Raji (cell line): Measurements from ENCODE around the gene ACER1.

Experiments used
- POLR2A ChIP-seq: IDR thresholded peaks from 2 replicates; pipeline ENCODE4 v1.6.1; 2011; ENCODE audit warnings: low read depth, low read length, control low read depth; ENCODE audit not compliant: insufficient read depth

Gene ACER1

DNA sequence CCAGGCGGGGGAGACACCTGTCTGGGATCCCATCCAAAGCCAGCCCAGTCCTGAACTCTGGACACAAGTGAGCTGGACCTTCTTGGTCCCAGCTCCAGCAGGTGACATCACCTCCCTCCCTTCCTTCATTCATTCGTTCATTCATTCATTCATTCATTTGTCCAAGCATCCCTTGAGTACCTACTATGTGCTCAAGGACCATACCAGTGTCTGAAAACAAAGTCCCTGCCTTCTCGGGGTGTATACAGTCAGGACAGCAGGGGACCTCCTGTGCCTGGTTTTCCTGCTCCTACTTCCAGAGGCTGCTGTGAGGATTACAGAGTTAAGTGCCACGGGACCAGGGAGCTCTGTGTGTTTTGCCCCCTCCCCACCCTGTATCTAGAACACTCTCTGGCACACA, 14.0 kb downstream of the ACER1 start:
- no peak for TF ChIP-seq POLR2A

DNA sequence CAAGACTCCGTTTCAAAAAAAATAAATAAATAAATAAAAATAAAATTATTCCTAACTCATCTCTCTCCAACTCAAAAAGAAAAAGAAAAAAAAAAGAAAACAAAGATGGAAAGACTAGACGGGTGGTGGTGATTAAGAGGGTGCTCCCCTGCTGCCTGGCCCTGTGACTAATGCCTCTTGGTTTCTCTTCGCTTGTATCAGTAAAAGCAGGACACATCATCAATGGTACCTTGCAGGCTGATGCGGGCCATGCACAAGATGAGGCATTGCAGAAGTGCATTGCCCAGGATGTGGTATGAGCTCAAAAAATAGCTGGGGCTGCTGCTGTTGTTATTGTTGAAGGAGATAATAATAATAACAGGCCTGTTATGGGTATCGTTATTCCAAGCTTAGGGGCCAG, 14.6 kb downstream of the ACER1 start:
- no peak for TF ChIP-seq POLR2A

DNA sequence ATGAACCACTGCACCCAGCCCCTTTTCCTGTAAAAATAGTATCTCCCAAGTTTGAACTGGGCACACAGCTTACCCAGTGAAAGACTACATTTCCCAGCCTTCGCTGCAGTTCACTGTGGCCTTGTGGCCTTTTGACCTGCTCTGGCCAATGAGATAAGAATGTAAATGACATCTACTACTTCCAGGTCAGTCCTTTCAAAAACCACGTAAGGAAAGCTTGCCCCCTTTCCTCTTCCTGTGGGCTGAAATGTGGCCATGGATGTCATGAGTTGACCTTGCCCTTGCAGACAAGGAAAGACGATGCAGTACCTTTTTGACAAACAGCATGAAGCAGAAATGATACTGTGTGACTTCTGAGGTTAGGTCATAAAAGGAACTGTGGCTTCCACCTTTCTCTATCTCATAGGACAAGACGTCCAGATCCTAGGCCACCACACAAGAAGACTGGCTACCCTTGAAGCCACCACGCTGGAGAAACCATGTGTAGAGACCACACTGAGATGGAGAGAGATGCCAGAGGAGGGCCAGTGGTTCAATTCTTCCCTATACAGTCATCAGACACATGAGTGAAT, 19.9 kb downstream of the ACER1 start:
- TF ChIP-seq POLR2A = no peak

DNA sequence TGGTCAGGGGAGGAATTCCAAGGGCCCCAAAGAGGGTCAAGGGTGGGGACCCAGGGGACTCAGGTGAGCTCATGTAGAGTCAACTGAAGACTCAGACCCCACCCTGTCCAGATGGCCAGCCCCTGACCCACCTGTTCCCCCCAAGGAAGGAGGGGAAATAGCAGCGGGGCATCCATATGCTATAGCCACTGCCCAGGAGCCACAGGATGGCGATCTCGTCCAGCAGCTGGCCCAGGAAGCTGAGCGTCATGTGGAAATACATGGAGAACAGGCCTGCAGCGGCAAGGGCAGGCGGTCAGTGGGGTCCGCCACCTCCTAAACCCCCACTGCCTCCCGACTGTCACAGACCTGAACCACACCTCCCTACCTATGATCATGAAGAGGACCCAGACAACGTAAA, 21.4 kb downstream of the ACER1 start:
- TF ChIP-seq POLR2A = no peak

DNA sequence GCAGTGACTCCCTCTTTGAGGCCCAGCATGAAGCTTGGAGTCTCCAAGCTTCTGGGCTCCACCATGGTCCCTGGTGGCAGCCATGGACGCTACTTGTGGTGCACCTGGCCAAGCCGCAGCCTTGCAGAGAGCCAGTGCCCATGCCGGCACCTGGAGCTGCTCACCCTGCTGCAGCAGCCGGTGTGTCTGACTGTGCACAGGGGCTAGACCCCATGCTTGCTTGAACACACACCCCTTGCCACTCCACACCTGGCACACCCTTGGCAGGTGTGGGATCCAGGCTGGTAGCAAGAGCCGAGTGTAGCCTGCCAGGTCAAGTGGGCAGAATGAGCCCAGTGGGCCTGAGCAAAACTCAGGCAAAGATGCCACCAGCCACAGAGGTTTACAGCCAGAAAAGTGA, 35.0 kb downstream of the ACER1 start:
- TF ChIP-seq POLR2A = no peak

DNA sequence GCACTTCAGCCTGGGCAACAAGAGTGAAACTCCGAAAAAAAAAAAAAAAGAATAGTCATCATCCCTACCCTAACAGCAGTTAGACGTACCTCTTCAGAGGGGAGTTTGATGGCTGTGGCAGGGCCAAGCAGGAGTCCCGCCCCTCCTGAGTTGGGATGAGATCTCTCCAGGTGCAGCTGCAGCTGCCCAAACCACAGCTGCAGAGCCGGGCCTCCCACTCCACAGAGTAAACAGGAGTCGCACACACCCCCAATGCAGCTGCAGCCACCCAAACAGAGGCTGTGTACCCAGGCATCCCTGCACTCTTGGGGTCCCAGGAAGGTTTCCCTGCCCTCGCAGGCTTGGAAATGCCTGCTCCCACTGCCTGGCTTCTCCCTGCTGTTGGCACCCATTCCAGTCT, 36.2 kb downstream of the ACER1 start:
- TF ChIP-seq POLR2A = no peak

DNA sequence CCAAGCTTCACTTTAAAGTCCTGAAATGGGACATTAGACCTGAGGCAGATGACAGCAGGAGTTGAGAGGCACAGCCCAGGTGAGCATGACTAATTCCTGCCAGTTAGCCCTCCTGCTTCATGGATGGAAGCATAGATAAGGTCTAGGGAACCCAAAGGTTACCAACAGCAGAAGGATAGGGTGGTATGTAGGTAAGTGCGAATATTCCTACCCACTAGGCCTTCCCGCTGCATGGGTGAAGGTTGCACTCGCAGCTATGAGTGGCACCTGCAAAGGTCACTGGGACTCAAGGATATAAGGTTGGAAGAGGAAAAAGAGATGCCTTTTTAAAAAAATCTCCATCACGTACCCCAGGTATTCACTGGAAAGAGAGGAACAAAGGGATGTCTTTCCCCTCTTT, 41.4 kb downstream of the ACER1 start:
- no peak for TF ChIP-seq POLR2A

DNA sequence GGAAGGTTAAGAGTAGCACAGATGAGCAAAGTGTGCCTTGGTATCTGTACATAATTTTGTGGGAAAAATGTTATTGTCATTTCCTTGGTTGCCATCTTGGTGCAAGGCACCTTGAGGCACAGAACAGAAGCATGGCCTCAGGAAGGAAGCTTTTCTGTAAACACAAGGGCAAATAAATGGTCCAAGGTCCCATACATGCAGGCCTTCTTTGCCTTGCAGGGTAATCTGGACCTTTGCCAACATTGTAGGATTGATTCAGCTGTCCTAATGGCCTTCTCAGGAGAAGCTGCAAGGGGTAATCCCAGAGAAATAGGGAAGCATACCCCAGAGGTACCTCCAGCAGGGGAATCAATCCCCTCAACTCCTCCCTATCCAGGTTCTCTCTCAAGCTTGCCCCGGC, 44.7 kb downstream of the ACER1 start:
- TF ChIP-seq POLR2A = no peak

DNA sequence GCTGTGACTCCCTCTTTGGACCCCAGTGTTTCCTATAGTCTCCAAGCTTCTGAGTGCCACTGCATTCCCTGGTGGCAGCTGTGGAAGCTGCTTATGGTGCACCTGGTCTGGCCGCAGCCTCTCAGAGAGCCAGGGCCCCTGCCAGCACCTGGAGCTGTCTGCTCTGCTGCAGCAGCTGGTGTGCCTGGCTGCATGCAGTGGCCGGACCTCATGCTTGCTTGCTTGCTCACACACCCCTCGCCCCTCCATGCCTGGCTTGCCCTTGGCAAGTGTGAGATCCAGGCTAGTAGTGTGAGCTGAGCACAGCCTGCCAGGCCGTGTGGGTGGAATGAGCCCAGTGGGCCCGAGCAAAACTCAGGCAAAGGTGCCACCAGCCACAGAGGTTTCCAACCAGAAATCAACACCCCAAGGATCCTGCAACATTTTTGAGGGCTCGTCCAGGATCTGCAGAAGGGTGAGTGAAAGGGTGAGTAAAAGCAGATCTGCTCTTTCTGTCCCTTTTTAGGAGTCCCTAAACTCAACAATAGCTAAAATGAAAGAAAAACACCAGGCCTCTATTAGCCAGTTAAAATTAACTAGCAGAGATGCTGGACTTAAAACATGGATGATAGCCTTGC, 46.0 kb downstream of the ACER1 start:
- TF ChIP-seq POLR2A = no peak

DNA sequence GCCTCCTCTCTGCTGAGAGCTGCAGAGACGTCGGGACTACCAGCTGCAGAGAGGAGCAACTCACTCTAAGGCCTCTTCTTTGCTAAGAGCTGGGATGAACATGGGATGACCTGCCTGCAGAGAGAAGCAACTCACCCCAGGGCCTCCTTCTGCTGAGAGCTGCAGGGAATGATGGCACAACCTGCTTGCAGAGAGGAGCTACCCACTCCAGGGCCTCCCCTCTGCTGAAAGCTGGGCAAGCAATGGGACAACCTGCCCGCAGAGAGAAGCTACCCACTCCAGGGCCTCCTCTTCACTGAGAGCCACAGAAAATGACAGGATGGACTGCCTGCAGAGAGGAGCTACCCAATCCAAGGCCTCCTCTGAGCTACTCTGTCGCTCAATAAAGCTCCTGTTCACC, 46.7 kb downstream of the ACER1 start:
- TF ChIP-seq POLR2A = no peak

DNA sequence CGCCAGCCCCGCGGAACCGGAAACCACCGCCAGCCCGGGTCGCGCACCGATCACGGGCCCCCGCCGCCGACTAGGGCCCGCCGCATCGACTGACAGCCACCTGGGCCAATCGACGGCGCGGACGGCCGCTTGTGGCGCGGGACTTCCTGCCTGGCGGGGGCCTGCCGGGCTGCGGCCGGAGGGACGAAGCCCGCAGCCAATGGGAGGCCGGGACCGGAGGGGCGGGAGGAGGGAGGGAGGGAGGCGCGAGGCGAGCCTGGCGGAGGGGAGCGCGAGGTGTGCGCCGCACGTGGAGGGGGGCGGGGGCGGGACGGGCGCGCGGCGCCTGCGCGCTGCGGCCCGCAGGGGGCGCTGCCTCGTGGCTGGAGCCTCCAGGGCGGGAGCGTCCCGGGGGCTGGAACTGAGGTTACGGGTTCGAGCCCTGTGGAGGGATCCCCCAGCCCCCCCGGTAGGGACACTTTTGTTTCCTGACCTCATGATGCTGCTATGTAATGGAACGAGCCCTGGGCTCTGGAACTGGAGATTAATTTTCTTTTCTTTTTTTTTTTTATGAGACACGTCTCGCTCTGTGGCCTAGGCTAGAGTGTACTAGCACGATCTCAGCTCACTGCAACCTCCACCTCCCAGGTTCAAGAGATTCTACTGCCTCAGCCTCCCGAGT, 53.4 kb downstream of the ACER1 start, which contains the start of gene MLLT1:
MLLT1 (minus strand) TSS at position 45 of the 661 bp plus-strand sequence. CDS start 191 bp downstream, outside the sequence.
- peak; percentile 33; the same call in 1 of the 2 replicates for TF ChIP-seq POLR2A

DNA sequence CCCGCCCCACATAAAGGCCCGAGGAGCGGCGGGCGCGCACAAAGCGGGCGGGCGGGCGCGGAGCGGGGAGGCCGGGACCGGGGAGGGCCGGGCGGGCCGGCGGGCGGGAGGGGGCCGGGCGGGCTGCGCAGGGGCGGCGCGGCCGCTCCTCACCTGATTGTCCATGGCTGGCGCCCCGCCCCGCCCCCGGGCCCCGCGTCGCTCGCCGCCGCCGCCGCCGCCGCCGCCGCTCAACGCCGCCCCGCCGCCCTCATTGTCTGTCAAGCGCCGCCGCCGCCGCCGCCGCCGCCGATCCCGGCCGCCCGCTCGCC, 53.8 kb downstream of the ACER1 start:
- no peak for TF ChIP-seq POLR2A

DNA sequence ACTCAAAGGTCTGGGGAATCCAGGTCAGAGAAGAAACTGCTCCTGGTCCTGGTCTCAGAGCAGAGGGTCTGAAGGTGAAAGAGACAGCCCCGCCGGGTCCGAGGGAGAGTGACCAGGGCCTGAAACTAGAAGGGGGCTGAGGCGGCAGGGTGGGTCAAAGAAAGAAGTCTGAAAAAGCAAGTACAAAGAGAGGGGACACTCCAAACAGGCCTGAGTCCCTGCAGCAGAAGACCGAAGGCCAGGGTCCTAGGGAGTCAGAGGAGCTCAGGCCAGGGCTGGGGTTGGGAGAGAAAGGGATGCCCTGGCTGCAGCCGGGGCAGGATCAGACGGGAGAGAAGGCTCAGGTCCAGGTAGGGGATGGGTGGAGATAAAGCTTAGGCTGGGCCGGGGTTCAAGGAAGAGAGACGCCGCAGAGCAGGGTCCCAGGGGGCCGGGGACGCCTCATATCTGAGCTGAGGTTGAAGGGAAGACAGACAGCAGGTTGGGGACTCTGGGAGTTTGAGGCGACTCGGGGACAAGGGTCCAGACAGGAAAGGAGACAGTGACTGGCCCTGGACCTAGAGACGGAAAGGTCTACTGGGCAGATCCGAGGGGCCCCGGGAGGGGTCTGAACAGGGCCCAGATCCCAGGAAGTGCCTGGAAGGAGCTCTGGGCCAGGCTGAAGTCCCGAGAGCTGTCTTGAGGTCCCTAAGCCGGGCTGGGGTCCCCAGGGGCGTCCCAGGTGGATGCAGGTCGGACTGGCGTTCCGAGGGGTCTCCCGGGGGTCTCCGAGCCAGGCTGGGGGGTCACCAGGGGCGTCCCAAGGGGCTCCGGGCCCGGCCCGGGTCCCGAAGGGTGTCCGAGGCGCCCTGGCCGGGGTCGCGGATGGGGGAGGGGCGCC, 54.4 kb downstream of the ACER1 start:
- TF ChIP-seq POLR2A = no peak

DNA sequence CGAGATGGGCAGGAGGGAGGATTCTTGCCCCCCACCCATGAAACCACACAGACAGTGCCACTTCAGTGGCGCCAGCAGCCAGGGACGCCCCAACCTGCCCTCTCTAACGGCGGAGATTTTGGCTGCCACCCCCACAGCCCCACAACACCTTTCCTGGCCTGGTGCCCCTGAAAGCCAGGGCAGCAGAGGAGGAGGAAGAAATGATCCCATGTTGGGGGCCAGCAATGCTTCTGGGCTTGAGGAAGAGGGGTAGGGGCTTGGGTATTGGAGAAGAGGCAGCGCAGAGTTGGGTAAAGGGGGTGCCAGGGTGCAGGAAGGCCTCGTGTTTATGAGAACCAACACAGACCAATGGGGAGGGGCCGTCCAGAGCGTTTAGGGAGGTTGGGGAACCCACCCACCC, 55.4 kb downstream of the ACER1 start:
- no peak for TF ChIP-seq POLR2A

DNA sequence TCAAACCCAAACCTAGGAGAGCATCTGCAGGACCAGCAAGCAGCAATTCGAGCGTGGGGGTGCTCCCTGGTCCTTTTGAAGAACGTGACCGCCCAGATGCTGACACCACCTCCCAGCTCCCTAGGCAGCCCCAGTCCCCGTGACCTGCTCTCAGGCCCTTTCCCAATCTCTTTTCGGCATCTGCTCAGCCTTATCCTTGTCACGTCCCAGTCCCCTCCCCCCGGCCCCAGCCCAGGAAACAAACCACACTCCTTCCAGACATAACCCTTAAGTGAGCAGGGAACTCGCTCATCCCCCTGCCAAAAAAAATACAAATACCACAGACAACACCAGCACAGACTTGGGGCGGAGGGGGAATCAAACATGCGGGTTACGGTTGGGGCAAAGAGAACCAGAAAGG, 57.0 kb downstream of the ACER1 start:
- no peak for TF ChIP-seq POLR2A

DNA sequence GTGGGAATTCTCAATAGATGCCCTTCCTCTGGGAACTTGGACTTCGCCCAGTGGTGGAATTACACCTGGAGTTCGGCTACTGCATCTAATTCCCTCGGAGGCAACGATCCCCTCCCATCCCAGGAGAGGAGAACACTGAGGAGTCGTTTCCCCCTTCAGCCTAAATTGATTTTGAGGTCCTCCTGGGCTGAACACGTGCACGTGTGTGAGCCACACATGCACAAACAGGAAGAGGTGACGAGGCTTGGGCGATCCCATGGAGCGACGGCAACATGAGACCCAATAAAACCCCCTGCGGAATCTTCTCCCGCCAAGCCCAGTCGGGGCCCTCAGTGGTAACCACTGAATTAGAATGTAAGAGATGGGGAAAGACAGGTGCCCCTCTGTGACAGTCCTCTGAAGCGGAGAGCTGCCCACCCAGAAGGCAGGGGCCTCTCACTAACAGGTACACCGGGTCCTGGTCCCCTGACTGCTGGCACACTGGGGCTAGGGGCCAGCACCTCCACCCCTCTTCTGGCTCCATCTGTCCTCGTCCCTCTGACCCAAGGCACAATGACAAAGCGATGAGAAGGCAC, 58.2 kb downstream of the ACER1 start:
- no peak for TF ChIP-seq POLR2A

DNA sequence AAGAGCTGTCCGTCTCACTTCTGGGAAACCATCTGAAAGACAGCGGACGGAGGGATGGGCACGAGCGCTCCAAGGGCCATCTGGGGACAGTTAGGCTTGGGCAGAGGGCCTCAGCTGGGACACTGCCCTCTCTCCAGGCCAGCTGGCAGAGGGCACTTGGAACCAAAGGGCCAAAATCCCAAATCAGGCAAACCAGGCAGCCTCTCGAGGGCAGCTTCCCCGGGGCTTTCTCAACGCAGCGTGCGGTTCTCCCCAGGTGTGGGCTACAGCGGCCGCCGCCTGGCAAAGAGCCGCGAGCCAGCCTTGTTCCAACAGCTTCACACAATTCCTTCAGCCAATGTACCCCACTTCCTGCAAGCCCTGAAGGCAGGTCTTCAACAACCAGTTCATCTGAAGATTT, 58.7 kb downstream of the ACER1 start:
- TF ChIP-seq POLR2A = no peak
